A172 (cell line): ENCODE measurements around the gene PCDHA4. TPM values are rescaled to one million over a fixed set of nuclear protein-coding genes. Genes with fewer than 3 reads are reported as not detected.
"Not testable (repeated sequence)": the region's sequence is repeated elsewhere in the genome, so short reads cannot be mapped to it uniquely, and the experiment has no call there.

ENCODE experiments used
- DNase-seq: peaks from one replicate; pipeline ENCODE4 v3.0.0-alpha.2; 2015; ENCODE audit warnings: low spot score
- total RNA-seq: library from RNA; depleted of rRNA; stranded (reverse); fragments of >200 nt; shearing (Covaris generic); gene quantifications from 2 replicates; pipeline ENCODE4 v1.2.3, GENCODE V29; 2014

Gene PCDHA4
- total RNA-seq, 1 experiment from 2014 or later, result 1.9 TPM

DNA sequence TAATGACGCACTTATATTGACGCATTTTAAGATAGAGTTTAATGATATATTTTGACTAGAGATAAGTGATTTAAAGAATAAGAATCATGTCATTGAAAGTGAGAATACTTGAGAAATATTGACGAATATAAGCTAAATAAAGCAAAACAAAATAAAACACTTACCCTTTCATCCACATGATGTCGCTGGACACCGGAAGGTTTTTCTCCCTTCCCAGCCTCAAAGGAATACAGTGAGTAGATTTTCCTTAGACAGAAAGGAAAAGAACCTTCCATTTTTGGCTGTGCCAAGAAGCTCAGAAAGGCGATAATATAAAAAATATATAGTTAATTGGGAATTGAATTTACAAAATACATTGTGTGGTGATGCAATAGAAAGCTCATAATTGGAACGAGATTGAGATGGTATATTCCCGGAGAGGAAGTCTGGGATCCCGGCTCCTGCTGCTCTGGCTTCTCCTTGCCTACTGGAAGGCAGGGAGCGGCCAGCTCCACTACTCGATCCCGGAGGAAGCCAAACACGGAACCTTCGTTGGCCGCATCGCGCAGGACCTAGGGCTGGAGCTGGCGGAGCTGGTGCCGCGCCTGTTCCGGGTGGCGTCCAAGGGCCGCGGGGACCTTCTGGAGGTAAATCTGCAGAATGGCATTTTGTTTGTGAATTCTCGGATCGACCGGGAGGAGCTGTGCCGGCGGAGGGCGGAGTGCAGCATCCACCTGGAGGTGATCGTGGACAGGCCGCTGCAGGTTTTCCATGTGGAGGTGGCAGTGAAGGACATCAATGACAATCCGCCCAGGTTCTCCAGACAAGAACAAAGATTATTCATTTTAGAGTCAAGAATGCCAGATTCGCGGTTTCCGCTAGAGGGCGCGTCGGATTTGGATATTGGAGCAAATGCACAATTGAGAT is 14.8 kb downstream of the PCDHA4 start, which contains the start of gene PCDHA5:
TSS of gene PCDHA5 (plus strand) at position 239 of the 906 bp plus-strand sequence.
- DNase-seq, result no peak

DNA sequence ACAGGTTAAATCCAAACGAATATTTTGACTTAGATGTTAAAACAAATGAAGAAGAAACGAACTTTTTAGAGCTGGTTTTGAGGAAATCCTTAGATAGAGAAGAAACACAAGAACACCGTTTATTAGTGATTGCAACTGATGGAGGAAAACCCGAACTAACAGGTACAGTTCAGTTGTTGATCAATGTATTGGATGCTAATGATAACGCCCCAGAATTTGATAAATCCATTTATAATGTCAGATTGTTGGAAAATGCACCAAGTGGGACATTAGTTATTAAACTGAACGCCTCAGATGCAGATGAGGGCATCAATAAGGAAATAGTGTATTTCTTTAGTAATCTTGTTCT is 15.4 kb downstream of the PCDHA4 start:
- no peak for DNase-seq

DNA sequence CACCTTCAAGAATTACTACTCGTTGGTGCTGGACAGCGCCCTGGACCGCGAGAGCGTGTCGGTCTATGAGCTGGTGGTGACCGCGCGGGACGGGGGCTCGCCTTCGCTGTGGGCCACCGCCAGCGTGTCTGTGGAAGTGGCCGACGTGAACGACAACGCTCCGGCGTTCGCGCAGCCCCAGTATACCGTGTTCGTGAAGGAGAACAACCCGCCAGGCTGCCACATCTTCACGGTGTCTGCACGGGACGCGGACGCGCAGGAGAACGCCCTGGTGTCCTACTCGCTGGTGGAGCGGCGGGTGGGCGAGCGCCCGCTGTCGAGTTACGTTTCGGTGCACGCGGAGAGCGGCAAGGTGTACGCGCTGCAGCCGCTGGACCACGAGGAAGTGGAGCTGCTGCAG is 16.1 kb downstream of the PCDHA4 start:
- not testable (repeated sequence) for DNase-seq

DNA sequence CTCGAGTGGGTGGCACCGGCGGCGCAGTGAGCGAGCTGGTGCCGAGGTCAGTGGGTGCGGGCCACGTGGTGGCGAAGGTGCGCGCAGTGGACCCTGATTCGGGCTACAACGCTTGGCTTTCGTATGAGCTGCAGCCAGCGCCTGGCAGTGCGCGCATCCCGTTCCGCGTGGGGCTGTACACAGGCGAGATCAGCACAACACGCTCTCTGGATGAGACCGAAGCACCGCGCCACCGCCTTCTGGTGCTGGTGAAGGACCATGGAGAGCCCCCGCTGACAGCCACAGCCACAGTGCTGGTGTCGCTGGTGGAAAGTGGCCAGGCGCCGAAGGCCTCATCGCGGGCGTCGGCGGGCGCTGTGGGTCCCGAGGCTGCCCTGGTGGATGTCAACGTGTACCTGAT is 16.6 kb downstream of the PCDHA4 start:
- no peak for DNase-seq

DNA sequence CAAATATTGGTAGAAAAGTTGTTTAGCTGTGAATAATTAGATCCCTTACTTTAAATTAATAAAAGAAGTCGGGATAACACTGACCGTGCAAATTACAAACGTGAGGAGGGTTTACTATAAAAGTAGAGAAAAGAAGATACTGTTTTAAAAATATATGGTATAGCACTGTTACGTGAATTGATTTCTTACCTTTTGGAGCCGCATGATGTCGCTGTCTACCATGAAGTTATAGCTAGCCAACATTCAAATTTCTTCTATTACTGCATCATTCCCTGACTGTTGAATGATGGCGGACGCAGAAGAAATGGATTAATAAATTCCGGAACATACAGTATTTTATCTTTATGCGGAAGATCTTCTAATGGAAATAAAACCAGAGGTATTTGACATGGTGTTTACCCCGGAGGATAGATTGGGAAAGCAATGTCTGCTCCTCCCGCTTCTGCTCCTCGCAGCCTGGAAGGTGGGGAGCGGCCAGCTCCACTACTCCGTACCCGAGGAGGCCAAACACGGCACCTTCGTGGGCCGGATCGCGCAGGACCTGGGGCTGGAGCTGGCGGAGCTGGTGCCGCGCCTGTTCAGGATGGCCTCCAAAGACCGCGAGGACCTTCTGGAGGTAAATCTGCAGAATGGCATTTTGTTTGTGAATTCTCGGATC is 21.0 kb downstream of the PCDHA4 start, which contains the start of gene PCDHA6:
TSS of gene PCDHA6 (plus strand) at position 257 of the 658 bp plus-strand sequence. CDS start at position 389, 132 bp downstream.
- no peak for DNase-seq

DNA sequence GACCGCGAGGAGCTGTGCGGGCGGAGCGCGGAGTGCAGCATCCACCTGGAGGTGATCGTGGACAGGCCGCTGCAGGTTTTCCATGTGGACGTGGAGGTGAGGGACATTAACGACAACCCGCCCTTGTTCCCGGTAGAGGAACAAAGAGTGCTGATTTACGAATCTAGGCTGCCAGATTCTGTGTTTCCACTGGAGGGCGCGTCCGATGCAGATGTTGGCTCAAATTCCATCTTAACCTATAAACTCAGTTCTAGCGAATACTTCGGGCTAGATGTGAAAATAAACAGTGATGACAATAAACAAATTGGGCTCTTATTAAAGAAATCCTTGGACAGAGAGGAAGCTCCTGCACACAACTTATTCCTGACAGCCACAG is 21.5 kb downstream of the PCDHA4 start:
- DNase-seq, result no peak

DNA sequence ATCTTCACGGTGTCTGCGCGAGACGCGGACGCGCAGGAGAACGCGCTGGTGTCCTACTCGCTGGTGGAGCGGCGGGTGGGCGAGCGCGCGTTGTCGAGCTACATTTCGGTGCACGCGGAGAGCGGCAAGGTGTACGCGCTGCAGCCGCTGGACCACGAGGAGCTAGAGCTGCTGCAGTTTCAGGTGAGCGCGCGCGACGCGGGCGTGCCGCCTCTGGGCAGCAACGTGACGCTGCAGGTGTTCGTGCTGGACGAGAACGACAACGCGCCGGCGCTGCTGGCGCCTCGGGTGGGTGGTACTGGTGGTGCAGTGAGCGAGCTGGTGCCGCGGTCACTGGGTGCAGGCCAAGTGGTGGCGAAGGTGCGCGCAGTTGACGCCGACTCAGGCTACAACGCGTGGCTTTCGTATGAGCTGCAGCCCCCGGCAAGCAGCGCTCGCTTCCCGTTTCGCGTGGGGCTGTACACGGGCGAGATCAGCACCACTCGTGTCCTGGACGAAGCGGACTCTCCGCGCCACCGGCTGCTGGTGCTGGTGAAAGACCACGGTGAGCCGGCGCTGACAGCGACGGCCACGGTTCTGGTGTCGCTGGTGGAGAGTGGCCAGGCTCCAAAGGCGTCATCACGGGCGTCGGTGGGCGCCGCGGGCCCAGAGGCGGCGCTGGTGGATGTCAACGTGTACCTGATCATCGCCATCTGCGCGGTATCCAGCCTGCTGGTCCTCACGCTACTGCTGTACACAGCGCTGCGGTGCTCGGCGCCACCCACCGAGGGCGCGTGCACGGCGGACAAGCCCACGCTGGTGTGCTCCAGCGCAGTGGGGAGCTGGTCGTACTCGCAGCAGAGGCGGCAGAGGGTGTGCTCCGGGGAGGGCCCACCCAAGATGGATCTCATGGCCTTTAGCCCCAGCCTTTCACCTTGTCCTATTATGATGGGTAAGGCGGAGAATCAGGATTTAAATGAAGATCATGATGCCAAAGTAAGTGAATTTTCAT is 22.9 kb downstream of the PCDHA4 start:
- not testable (repeated sequence) for DNase-seq

DNA sequence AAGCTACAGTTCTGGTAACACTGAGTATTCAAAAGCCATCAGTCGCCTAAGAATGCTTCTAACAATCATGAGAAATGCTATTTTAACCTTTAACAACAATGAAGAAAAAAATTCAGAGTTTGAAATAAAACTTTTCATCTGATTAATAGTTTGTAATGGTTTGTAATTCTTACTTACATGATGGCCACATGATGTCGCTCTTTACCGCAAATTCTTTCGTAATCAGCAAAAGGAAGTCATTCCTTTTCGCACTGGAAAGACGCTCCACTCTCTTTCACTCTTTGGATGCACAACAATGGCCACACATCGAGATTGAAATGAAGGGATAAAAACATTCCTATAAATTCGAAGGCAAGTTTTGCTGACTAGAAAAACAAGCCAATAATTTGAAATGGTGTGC is 27.1 kb downstream of the PCDHA4 start, which contains the start of gene PCDHA7:
TSS of gene PCDHA7 (plus strand) at position 277 of the 400 bp plus-strand sequence. CDS start at position 392, 115 bp downstream.
- DNase-seq, result peak; percentile 8

DNA sequence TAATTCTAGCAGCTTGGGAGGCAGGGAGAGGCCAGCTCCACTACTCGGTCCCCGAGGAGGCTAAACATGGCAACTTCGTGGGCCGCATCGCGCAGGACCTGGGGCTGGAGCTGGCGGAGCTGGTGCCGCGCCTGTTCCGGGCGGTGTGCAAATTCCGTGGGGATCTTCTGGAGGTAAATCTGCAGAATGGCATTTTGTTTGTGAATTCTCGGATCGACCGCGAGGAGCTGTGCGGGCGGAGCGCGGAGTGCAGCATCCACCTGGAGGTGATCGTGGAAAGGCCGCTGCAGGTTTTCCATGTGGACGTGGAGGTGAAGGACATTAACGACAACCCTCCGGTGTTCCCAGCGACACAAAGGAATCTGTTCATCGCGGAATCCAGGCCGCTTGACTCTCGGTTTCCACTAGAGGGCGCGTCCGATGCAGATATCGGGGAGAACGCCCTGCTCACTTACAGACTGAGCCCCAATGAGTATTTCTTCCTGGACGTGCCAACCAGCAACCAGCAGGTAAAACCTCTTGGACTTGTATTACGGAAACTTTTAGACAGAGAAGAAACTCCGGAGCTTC is 27.7 kb downstream of the PCDHA4 start:
- not testable (repeated sequence) for DNase-seq

DNA sequence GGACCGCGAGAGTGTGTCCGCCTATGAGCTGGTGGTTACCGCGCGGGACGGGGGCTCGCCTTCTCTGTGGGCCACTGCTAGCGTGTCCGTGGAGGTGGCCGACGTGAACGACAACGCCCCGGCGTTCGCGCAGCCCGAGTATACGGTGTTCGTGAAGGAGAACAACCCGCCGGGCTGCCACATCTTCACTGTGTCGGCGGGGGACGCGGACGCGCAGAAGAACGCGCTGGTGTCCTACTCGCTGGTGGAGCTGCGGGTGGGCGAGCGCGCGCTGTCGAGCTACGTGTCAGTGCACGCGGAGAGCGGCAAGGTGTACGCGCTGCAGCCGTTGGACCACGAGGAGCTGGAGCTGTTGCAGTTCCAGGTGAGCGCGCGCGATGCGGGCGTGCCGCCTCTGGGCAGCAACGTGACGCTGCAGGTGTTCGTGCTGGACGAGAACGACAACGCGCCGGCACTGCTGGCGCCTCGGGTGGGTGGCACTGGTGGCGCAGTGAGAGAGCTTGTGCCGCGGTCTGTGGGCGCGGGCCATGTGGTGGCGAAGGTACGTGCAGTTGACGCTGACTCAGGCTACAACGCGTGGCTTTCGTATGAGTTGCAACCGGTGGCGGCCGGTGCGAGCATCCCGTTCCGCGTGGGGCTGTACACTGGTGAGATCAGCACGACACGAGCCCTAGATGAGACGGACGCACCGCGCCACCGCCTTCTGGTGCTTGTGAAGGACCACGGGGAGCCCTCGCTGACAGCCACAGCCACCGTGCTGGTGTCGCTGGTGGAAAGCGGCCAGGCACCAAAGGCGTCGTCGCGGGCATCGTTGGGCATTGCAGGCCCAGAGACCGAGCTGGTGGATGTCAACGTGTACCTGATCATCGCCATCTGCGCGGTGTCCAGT is 29.0 kb downstream of the PCDHA4 start:
- no peak for DNase-seq

DNA sequence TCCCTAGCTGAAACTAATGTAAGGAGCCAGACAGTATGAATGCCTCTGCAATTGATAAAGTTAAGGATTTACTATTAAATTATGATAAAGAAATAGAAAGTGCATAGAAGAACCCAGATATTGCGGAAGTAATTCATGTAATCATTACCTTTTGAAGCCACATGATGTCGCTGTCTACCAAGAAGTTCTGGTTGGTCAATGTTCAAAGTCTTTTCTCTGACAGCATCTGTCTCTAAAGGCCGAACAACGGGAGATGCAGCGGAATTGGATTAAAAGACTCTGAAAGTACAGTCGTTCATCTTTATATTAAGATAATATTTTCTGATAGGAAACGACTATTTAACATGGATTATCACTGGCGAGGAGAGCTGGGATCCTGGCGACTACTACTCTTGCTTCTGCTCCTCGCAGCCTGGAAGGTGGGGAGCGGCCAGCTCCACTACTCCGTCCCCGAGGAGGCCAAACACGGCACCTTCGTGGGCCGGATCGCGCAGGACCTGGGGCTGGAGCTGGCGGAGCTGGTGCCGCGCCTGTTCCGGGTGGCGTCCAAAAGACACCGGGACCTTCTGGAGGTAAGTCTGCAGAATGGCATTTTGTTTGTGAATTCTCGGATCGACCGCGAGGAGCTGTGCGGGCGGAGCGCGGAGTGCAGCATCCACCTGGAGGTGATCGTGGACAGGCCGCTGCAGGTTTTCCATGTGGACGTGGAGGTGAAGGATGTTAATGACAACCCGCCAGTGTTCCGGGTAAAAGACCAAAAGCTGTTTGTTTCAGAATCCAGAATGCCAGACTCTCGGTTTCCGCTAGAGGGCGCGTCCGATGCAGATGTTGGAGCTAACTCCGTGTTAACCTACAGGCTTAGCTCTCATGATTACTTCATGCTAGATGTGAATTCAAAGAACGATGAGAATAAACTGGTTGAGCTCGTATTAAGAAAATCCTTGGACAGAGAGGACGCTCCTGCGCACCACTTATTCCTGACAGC is 34.4 kb downstream of the PCDHA4 start, which contains the start of gene PCDHA8:
TSS of gene PCDHA8 (plus strand) at position 210 of the 985 bp plus-strand sequence. CDS start at position 345, 135 bp downstream.
- DNase-seq, result peak; percentile 37

DNA sequence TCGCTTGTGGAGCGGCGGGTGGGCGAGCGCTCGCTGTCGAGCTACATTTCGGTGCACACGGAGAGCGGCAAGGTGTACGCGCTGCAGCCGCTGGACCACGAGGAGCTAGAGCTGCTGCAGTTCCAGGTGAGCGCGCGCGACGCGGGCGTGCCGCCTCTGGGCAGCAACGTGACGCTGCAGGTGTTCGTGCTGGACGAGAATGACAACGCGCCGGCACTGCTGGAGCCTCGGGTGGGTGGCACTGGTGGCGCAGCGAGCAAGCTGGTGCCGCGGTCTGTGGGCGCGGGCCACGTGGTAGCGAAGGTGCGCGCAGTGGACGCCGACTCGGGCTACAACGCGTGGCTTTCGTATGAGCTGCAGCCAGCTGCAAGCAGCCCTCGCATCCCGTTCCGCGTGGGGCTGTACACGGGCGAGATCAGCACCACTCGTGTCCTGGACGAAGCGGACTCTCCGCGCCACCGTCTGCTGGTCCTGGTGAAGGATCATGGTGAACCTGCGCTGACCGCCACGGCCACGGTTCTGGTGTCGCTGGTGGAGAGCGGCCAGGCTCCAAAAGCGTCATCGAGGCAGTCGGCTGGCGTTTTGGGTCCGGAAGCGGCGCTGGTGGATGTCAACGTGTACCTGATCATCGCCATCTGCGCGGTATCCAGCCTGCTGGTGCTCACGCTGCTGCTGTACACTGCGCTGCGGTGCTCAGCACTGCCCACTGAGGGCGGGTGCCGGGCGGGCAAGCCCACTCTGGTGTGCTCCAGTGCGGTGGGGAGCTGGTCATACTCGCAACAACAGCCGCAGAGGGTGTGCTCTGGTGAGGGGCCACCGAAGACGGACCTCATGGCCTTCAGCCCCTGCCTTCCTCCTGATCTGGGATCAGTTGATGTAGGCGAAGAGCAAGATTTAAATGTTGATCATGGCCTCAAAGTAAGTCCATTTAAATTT is 36.2 kb downstream of the PCDHA4 start:
- no peak for DNase-seq

DNA sequence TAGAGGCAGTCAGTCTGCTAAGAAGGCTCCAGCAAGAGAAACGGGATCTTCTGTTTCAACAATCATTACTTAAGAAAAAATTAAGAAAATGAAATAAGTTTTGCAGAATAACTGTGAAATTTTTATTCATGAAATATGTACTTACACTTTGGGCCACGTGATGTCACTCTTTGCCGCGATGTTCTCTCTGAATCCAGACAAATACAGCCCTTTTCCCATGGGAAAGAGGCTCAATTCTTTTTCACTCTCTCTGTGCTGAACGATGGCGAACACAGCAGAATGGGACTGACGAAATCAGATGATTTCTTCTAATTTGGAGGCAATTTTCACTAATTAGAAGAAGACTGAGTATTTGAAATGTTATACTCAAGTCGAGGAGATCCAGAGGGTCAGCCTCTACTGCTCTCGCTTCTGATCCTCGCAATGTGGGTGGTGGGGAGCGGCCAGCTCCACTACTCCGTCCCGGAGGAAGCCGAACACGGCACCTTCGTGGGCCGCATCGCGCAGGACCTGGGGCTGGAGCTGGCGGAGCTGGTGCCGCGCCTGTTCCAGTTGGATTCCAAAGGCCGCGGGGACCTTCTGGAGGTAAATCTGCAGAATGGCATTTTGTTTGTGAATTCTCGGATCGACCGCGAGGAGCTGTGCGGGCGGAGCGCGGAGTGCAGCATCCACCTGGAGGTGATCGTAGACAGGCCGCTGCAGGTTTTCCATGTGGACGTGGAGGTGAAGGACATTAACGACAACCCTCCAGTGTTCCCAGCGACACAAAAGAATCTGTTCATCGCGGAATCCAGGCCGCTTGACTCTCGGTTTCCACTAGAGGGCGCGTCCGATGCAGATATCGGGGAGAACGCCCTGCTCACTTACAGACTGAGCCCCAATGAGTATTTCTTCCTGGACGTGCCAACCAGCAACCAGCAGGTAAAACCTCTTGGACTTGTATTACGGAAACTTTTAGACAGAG is 41.6 kb downstream of the PCDHA4 start, which contains the start of gene PCDHA9:
TSS of gene PCDHA9 (plus strand) at position 244 of the 964 bp plus-strand sequence. CDS start at position 358, 114 bp downstream.
- DNase-seq, result not testable (repeated sequence)

DNA sequence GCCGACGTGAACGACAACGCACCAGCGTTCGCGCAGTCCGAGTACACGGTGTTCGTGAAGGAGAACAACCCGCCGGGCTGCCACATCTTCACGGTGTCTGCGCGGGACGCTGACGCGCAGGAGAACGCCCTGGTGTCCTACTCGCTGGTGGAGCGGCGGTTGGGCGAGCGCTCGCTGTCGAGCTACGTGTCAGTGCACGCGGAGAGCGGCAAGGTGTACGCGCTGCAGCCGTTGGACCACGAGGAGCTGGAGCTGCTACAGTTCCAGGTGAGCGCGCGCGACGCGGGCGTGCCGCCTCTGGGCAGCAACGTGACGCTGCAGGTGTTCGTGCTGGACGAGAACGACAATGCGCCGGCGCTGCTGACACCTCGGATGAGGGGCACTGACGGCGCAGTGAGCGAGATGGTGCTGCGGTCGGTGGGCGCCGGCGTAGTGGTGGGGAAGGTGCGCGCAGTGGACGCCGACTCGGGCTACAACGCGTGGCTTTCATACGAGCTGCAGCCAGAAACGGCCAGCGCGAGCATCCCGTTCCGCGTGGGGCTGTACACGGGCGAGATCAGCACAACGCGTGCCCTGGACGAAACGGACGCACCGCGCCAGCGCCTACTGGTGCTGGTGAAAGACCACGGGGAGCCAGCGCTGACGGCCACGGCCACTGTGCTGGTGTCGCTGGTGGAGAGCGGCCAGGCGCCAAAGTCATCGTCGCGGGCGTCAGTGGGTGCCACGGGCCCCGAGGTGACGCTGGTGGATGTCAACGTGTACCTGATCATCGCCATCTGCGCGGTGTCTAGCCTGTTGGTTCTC is 43.2 kb downstream of the PCDHA4 start:
- not testable (repeated sequence) for DNase-seq
